PC-3 (cell line): ENCODE measurements around the gene SULT4A1. TPM values are rescaled to one million over a fixed set of nuclear protein-coding genes. Genes with fewer than 3 reads are reported as not detected.

ENCODE experiments used
- ATAC-seq: fragments of 200-7000 bp; cut with Tn5 transposase; 2 replicates; pipeline ENCODE4 v1.9.1; 2020; ENCODE audit warnings: mild to moderate bottlenecking, moderate library complexity
- BruUV-seq: library from RNA; stranded (reverse); fragments of 400-500 nt; replicated peaks from 2 replicates; lab custom pipeline; 2021; lab: Mats Ljungman, UMichigan
- CTCF ChIA-PET: fragments of 300-600 bp; sonication (Branson Sonifier 250); formaldehyde crosslinking; loops from one replicate; lab custom pipeline; 2022; ENCODE audit warnings: antibody characterized with exemption; lab: Charles Lee
- POLR2A ChIA-PET: fragments of 300-600 bp; sonication (Branson Sonifier 250); formaldehyde crosslinking; loops from one replicate; lab custom pipeline; 2022; ENCODE audit warnings: antibody characterized with exemption; ENCODE audit not compliant: unreplicated experiment; lab: Charles Lee
- DNase-seq: peaks from one replicate; pipeline ENCODE4 v3.0.0-alpha.2; 2015
- H2AFZ ChIP-seq: fragments of 300-600 bp; sonication (generic); 2 replicates; pipeline ENCODE4 v1.6.0; 2016; ENCODE audit warnings: antibody characterized with exemption, low read length
- H3F3A ChIP-seq: fragments of 300-600 bp; sonication (generic); one replicate; pipeline ENCODE4 v1.6.0; 2017; ENCODE audit warnings: antibody characterized with exemption, low read length, control low read depth, mild to moderate bottlenecking; ENCODE audit not compliant: unreplicated experiment
- H3K27ac ChIP-seq: fragments of 300-600 bp; sonication (generic); 2 replicates; pipeline ENCODE4 v1.5.1; 2016; ENCODE audit warnings: mild to moderate bottlenecking, low read length
- H3K27me3 ChIP-seq: fragments of 300-600 bp; sonication (generic); 2 replicates; pipeline ENCODE4 v1.6.1; 2016; ENCODE audit warnings: low read length, mixed read lengths
- H3K36me3 ChIP-seq: fragments of 300-600 bp; sonication (generic); 2 replicates; pipeline ENCODE4 v1.6.1; 2016; ENCODE audit warnings: low read depth, mixed run types, low read length, mixed read lengths
- H3K4me1 ChIP-seq: fragments of 300-600 bp; sonication (generic); 2 replicates; pipeline ENCODE4 v1.5.1; 2016; ENCODE audit warnings: low read length; ENCODE audit not compliant: insufficient read depth
- H3K4me2 ChIP-seq: fragments of 300-600 bp; sonication (generic); 2 replicates; pipeline ENCODE4 v1.6.0; 2016; ENCODE audit warnings: low read length
- H3K4me3 ChIP-seq: fragments of 300-600 bp; sonication (generic); 2 replicates; pipeline ENCODE4 v1.5.1; 2016; ENCODE audit warnings: mild to moderate bottlenecking, low read length, mixed read lengths
- H3K79me2 ChIP-seq: fragments of 300-600 bp; sonication (generic); 2 replicates; pipeline ENCODE4 v1.6.1; 2017; ENCODE audit warnings: low read length, mixed read lengths
- H3K9ac ChIP-seq: fragments of 300-600 bp; sonication (generic); 2 replicates; pipeline ENCODE4 v1.6.0; 2016; ENCODE audit warnings: mild to moderate bottlenecking, low read length
- H3K9me2 ChIP-seq: fragments of 300-600 bp; sonication (generic); replicated peaks from 2 replicates; pipeline ENCODE4 v1.6.1; 2016; ENCODE audit warnings: mixed run types, low read length, mixed read lengths
- H3K9me3 ChIP-seq: fragments of 300-600 bp; sonication (generic); 2 replicates; pipeline ENCODE4 v1.6.1; 2016; ENCODE audit warnings: low read length, mixed read lengths
- H4K20me1 ChIP-seq: fragments of 300-600 bp; sonication (generic); 2 replicates; pipeline ENCODE4 v1.6.1; 2016; ENCODE audit warnings: low read length, mixed read lengths
- EZH2 ChIP-seq: fragments of 300-600 bp; sonication (generic); IDR thresholded peaks from one replicate; pipeline ENCODE4 v1.6.1; 2017; ENCODE audit warnings: antibody characterized with exemption, mild to moderate bottlenecking, low read length; ENCODE audit not compliant: unreplicated experiment
- EZH2phosphoT487 ChIP-seq: fragments of 300-600 bp; sonication (generic); IDR thresholded peaks from 2 replicates; pipeline ENCODE4 v1.6.1; 2018; ENCODE audit warnings: mild to moderate bottlenecking, antibody characterized with exemption, low read length, borderline replicate concordance
- intact Hi-C: fragments of 100-400 bp; cut with micrococcal nuclease; formaldehyde crosslinking; loops from 2 replicates; pipeline ENCODE4 v1.9.0; 2023
- total RNA-seq: library from RNA; depleted of rRNA; stranded (reverse); fragments of >200 nt; gene quantifications from 2 replicates; pipeline ENCODE4 v1.2.3, GENCODE V29; 2014
- TF ChIP-seq, protein P1 (sequence below): fragments of 300-600 bp; sonication (generic); conservative IDR thresholded peaks from 2 replicates; pipeline ENCODE4 v1.5.1; 2017; ENCODE audit warnings: antibody characterized with exemption, low read depth, mild to moderate bottlenecking, low read length

Gene SULT4A1
- total RNA-seq, 1 experiment from 2014 or later = not detected

DNA sequence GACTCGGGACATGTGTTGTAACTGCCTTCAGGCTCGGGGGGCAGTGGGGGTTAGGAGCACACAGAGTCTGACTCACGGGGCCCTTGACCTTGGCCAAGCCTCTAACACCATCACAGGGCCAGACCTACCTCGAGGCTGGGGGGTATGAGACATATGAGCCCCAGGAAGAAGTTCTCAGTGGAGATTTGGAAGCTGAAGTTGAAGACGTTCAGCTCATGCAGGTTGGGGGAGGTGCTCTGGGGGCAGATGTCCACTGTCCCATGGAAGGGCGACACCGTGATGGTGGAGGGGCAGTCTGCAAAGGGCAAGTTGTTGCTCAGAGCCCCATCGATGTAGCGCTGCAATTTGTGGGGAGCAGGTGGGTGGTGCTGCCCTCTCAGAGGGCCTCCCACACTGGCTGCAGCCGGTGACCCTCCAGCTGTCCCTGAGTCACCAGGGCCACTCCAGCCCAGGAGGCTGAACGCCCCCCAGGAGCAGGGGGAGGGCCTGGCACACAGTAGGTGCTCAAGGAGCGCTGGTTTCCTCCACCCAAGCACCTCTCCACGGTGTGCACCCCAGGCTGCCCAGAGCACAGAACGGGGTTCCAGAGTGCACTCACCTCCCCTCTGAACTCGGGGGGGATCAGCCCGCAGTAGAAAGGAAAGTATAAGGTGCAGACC is 27.0 kb upstream of the SULT4A1 start:
- ATAC-seq = no peak
- H3K79me2 ChIP-seq = no peaks in the 10 kb centered on the region
- no peaks in the 10 kb centered on the region for H3F3A ChIP-seq
- H3K4me1 ChIP-seq = no peaks in the 10 kb centered on the region
- intact Hi-C loops = no loop called here
- no peak overlapping the region for H3K4me2 ChIP-seq
- no peaks in the 10 kb centered on the region for H3K9me3 ChIP-seq
- H2AFZ ChIP-seq = no peak overlapping the region
- H3K9me2 ChIP-seq = no peaks in the 10 kb centered on the region
- H3K27ac ChIP-seq = no peak overlapping the region
- H3K27me3 ChIP-seq = peaks cover 27% of the 10 kb centered on the region
- DNase-seq = no peak
- no peak overlapping the region for H3K4me3 ChIP-seq
- H3K36me3 ChIP-seq = no peaks in the 10 kb centered on the region
- ChIA-PET POLR2A (no interaction called here), CTCF (no interaction called here)
- TF ChIP-seq EZH2 (no peak), EZH2phosphoT487 (no peak)
- TF ChIP-seq, protein P1, sequence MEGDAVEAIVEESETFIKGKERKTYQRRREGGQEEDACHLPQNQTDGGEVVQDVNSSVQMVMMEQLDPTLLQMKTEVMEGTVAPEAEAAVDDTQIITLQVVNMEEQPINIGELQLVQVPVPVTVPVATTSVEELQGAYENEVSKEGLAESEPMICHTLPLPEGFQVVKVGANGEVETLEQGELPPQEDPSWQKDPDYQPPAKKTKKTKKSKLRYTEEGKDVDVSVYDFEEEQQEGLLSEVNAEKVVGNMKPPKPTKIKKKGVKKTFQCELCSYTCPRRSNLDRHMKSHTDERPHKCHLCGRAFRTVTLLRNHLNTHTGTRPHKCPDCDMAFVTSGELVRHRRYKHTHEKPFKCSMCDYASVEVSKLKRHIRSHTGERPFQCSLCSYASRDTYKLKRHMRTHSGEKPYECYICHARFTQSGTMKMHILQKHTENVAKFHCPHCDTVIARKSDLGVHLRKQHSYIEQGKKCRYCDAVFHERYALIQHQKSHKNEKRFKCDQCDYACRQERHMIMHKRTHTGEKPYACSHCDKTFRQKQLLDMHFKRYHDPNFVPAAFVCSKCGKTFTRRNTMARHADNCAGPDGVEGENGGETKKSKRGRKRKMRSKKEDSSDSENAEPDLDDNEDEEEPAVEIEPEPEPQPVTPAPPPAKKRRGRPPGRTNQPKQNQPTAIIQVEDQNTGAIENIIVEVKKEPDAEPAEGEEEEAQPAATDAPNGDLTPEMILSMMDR = no peak
- H4K20me1 ChIP-seq = no peaks in the 10 kb centered on the region
- BruUV-seq = no TSS peak
- H3K9ac ChIP-seq = no peak overlapping the region

DNA sequence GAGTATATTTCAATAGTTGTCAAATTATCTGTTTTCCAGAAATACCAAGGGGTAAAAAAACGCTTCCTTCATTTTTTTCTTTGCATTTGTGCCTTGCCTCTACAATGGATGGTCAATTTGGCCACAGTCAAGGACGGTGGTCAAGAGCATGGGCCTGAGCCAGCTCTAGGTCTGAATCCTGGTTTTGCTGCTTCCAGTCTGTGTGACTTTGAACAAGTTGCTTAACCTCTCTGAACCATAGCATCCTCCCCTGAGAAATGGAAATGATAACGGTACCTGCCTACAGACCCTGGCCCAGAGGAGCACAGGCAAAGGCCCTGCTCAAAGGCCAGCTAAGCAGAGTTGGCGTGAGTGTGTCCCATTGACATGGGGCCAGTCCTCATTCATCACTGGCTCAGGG is 26.4 kb upstream of the SULT4A1 start:
- Histone ChIP-seq H3K4me3 (no peak overlapping the region), H3K36me3 (no peaks in the 10 kb centered on the region), H3F3A (no peaks in the 10 kb centered on the region), H4K20me1 (no peaks in the 10 kb centered on the region), H3K79me2 (no peaks in the 10 kb centered on the region), H3K9me3 (no peaks in the 10 kb centered on the region), H3K27me3 (peaks cover 27% of the 10 kb centered on the region), H3K4me2 (no peak overlapping the region), H3K27ac (no peak overlapping the region), H3K4me1 (no peaks in the 10 kb centered on the region), H2AFZ (no peak overlapping the region), H3K9me2 (no peaks in the 10 kb centered on the region), H3K9ac (no peak overlapping the region)
- no peak for DNase-seq
- ChIA-PET CTCF (no interaction called here), POLR2A (no interaction called here)
- ATAC-seq = no peak
- no TSS peak for BruUV-seq
- intact Hi-C loops = no loop called here
- TF ChIP-seq EZH2 = no peak
- TF ChIP-seq, protein P1 = no peak
- no peak for TF ChIP-seq EZH2phosphoT487

DNA sequence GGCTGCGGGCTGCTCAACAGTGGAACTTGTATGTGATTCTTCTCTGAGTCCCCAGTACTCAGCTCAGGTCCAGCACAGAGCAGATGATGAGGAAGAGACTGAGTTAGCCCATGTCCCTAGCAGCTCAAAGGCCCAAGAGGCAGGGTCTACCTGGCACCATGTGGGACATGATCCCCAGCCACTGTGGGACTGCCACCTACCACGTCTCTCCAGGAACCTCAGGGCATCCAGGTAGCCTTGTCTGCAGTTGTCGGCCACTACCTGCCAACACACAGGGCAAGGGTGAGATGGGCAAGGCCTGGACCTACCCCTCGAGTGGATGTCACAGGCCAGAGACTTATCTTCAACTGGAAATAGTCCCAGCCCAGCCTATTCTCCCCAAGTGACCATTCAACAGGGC is 25.1 kb upstream of the SULT4A1 start:
- no peaks in the 10 kb centered on the region for H3K9me3 ChIP-seq
- no peaks in the 10 kb centered on the region for H3F3A ChIP-seq
- H4K20me1 ChIP-seq = no peaks in the 10 kb centered on the region
- H3K79me2 ChIP-seq = no peaks in the 10 kb centered on the region
- BruUV-seq = no TSS peak
- no peak overlapping the region for H3K9ac ChIP-seq
- H3K4me1 ChIP-seq = no peaks in the 10 kb centered on the region
- POLR2A ChIA-PET = no interaction called here
- H3K36me3 ChIP-seq = no peaks in the 10 kb centered on the region
- CTCF ChIA-PET = no interaction called here
- no peak overlapping the region for H2AFZ ChIP-seq
- no peak overlapping the region for H3K4me3 ChIP-seq
- H3K27me3 ChIP-seq = peaks cover 25% of the 10 kb centered on the region
- DNase-seq (no peak), ATAC-seq (no peak)
- H3K4me2 ChIP-seq = no peak overlapping the region
- H3K9me2 ChIP-seq = no peaks in the 10 kb centered on the region
- H3K27ac ChIP-seq = no peak overlapping the region
- intact Hi-C loops = no loop called here
- TF ChIP-seq EZH2phosphoT487 = no peak
- TF ChIP-seq EZH2 = no peak
- TF ChIP-seq, protein P1 = no peak
